ENCODE measurements around the gene APRT.

DNA sequence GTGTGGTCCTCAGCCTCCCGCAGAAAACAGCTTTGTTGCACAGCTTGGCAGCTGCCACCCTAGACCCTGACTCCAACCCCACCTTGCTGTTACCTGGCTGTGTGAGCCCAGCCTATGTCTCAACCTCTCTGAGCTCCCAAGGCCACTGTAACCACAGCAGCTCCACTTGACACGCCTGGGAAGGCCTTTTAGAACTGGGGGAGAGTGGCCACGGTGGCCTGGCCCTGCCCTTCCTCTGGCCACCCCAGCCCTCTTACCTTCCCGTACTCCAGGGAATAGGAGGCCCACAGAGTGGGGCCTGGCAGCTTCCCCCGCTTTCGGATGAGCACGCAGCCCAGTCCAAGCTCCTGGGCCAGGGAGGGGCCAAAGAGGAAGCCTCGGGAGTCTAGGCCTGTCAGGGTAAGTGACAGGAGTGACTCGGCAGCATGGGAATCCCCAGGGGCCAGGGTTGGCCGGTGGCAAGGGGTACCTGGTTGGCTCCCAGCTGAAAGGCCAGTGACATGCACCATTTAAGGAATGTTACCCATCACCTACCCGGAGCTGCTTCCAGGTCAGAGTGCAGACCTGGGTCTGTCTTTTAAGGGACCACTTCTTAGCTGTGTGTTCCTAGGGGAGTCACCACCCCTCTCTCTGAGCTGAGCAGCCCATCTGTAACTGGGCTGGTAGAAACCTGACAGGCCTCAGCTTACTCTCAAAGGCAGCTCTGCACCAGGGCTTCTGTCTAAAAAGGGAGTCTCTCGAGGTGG is 1.4 kb downstream of the APRT start:
- TF ChIP-seq, protein P1, sequence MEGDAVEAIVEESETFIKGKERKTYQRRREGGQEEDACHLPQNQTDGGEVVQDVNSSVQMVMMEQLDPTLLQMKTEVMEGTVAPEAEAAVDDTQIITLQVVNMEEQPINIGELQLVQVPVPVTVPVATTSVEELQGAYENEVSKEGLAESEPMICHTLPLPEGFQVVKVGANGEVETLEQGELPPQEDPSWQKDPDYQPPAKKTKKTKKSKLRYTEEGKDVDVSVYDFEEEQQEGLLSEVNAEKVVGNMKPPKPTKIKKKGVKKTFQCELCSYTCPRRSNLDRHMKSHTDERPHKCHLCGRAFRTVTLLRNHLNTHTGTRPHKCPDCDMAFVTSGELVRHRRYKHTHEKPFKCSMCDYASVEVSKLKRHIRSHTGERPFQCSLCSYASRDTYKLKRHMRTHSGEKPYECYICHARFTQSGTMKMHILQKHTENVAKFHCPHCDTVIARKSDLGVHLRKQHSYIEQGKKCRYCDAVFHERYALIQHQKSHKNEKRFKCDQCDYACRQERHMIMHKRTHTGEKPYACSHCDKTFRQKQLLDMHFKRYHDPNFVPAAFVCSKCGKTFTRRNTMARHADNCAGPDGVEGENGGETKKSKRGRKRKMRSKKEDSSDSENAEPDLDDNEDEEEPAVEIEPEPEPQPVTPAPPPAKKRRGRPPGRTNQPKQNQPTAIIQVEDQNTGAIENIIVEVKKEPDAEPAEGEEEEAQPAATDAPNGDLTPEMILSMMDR (IDR thresholded peaks at IDR 0.05; ENCODE audit: borderline replicate concordance, extremely low read depth, low read length, poor library complexity, severe bottlenecking) = no peak
- TF ChIP-seq EZH2 (IDR thresholded peaks at IDR 0.05; ENCODE audit: borderline replicate concordance, low read depth, low read length, severe bottlenecking) = no peak
